Keratinocyte (primary cell): ENCODE measurements around the gene SESTD1. TPM values are rescaled to one million over a fixed set of nuclear protein-coding genes. Genes with fewer than 3 reads are reported as not detected.

Experiments used
- DNase-seq: peaks from one replicate; pipeline ENCODE4 v3.0.0-alpha.2; 2011; ENCODE audit warnings: low read depth, missing footprints, low spot score
- FAIRE-seq: peaks from 2 replicates; lab custom pipeline; 2011; peaks lifted over from hg19 to GRCh38; lab: Jason Lieb, UNC
- H2AFZ ChIP-seq: 2 replicates; pipeline ENCODE4 v1.6.0; 2012; ENCODE audit warnings: low read length, control low read depth, inconsistent platforms; ENCODE audit not compliant: control insufficient read depth
- H3K27ac ChIP-seq: 2 replicates; pipeline ENCODE4 v1.5.1; 2011; ENCODE audit warnings: low read length; ENCODE audit not compliant: control insufficient read depth, insufficient read depth
- H3K27me3 ChIP-seq: 3 replicates; pipeline ENCODE4 v1.6.0; 2011; ENCODE audit warnings: low read length; ENCODE audit not compliant: control insufficient read depth, insufficient read depth; ENCODE audit errors: extremely low read depth
- H3K36me3 ChIP-seq, 2 experiments: 2 replicates in 1 of 2; 3 replicates in 1 of 2; pipeline ENCODE4 v1.5.1; 2011; ENCODE audit warnings: low read length in 2 of 2, mild to moderate bottlenecking in 1 of 2; ENCODE audit not compliant: control insufficient read depth in 2 of 2, insufficient read depth in 2 of 2; ENCODE audit errors: extremely low read depth in 1 of 2
- H3K4me1 ChIP-seq: 3 replicates; pipeline ENCODE4 v1.5.1; 2011; ENCODE audit warnings: low read length; ENCODE audit not compliant: control insufficient read depth, insufficient read depth; ENCODE audit errors: extremely low read depth
- H3K4me2 ChIP-seq: 3 replicates; pipeline ENCODE4 v1.6.0; 2011; ENCODE audit warnings: low read depth, low read length; ENCODE audit not compliant: control insufficient read depth, insufficient read depth; ENCODE audit errors: extremely low read depth
- H3K4me3 ChIP-seq, 3 experiments: fragments of 200-600 bp in 1 of 3; sonication (generic) in 1 of 3; 2 replicates in 2 of 3; 3 replicates in 1 of 3; pipeline ENCODE4 v1.5.1; 2011 to 2016; ENCODE audit warnings: low read length in 3 of 3, mild to moderate bottlenecking in 3 of 3, control low read depth in 2 of 3, inconsistent platforms in 1 of 3, low read depth in 1 of 3, mixed read lengths in 1 of 3, mixed run types in 1 of 3, moderate library complexity in 1 of 3; ENCODE audit not compliant: control insufficient read depth in 2 of 3, insufficient read depth in 2 of 3; ENCODE audit errors: extremely low read depth in 1 of 3
- H3K79me2 ChIP-seq: 2 replicates; pipeline ENCODE4 v1.6.0; 2012; ENCODE audit warnings: low read length; ENCODE audit not compliant: control insufficient read depth, insufficient read depth
- H3K9ac ChIP-seq: 3 replicates; pipeline ENCODE4 v1.6.0; 2011; ENCODE audit warnings: low read length; ENCODE audit not compliant: control insufficient read depth, insufficient read depth; ENCODE audit errors: extremely low read depth
- H3K9me1 ChIP-seq: 3 replicates; pipeline ENCODE4 v1.6.0; 2011; ENCODE audit warnings: low read length; ENCODE audit not compliant: control insufficient read depth, insufficient read depth; ENCODE audit errors: extremely low read depth
- H3K9me3 ChIP-seq: 2 replicates; pipeline ENCODE4 v1.5.1; 2012; ENCODE audit warnings: low read depth, low read length; ENCODE audit not compliant: control insufficient read depth
- H4K20me1 ChIP-seq: 3 replicates; pipeline ENCODE4 v1.6.0; 2011; ENCODE audit warnings: low read length; ENCODE audit not compliant: control insufficient read depth, insufficient read depth; ENCODE audit errors: extremely low read depth
- EZH2 ChIP-seq: IDR thresholded peaks from one replicate; pipeline ENCODE4 v1.6.1; 2012; ENCODE audit warnings: inconsistent platforms, mild to moderate bottlenecking, low read length, moderate library complexity
- dilution Hi-C: fragments of 300-500 bp; cut with MboI; formaldehyde crosslinking; loops from one replicate; pipeline ENCODE4 v1.7.0; 2020; ENCODE audit warnings: low sequenced_read_pairs; ENCODE audit not compliant: extremely low pct_ligation_motif_present
- polyA plus RNA-seq, 5 experiments: library from polyadenylated mRNA; depleted of rRNA in 3 of 5; stranded (reverse) in 3 of 5; stranded (forward) in 1 of 5; unstranded in 1 of 5; fragments of >200 nt; gene quantifications; 1 replicate in 1 of 5; 2 replicates in 3 of 5; 3 replicates in 1 of 5; pipeline versions ENCODE4 v1.2.1 to v1.2.3, GENCODE V29; 2011 to 2012; ENCODE audit warnings: missing spikeins in 2 of 5, low read depth in 1 of 5, low replicate concordance in 1 of 5
- TF ChIP-seq, protein P1 (sequence below), 3 experiments: IDR thresholded peaks in 1 of 3; conservative IDR thresholded peaks in 1 of 3; optimal IDR thresholded peaks in 1 of 3; 2 replicates in 2 of 3; 3 replicates in 1 of 3; pipeline versions ENCODE3 to v1.5.1; 2011; ENCODE audit warnings: low read length in 3 of 3, mild to moderate bottlenecking in 3 of 3, moderate library complexity in 2 of 3, control low read depth in 1 of 3, inconsistent platforms in 1 of 3; ENCODE audit not compliant: insufficient read depth in 2 of 3; ENCODE audit errors: extremely low read depth in 1 of 3

SESTD1 gene
- polyA plus RNA-seq, 1 donor (not counting 4 experiments of a cell fraction or from before 2014, with no cell fraction given): 22.3 TPM

DNA sequence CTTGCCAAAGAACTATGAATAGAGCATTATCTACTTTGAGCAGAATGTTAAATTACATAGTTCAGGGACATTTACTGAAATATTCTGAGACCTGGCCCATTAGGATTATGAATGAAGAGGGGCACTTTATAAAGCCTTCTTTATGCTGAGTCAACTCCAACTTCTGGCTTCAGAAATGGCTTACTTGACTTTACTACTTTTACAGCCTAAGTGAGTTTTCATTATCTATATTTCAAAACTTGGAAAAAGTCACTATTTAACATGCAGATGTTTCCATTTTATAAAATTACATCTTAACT is 37.7 kb downstream of the SESTD1 start:
- Histone ChIP-seq H3K27me3 (no peaks in the 10 kb centered on the region), H3K4me2 (no peak overlapping the region), H3K4me1 (no peaks in the 10 kb centered on the region), H3K36me3 (no peaks in the 10 kb centered on the region), H3K9me1 (no peaks in the 10 kb centered on the region), H3K9ac (no peak overlapping the region), H3K9me3 (no peaks in the 10 kb centered on the region), H3K27ac (no peak overlapping the region), H2AFZ (no peak overlapping the region), H3K79me2 (peaks cover 50% of the 10 kb centered on the region), H3K4me3 (no peak overlapping the region), H4K20me1 (no peaks in the 10 kb centered on the region)
- dilution Hi-C loops: no loop called here
- no peak for DNase-seq
- TF ChIP-seq EZH2: no peak
- TF ChIP-seq, protein P1, sequence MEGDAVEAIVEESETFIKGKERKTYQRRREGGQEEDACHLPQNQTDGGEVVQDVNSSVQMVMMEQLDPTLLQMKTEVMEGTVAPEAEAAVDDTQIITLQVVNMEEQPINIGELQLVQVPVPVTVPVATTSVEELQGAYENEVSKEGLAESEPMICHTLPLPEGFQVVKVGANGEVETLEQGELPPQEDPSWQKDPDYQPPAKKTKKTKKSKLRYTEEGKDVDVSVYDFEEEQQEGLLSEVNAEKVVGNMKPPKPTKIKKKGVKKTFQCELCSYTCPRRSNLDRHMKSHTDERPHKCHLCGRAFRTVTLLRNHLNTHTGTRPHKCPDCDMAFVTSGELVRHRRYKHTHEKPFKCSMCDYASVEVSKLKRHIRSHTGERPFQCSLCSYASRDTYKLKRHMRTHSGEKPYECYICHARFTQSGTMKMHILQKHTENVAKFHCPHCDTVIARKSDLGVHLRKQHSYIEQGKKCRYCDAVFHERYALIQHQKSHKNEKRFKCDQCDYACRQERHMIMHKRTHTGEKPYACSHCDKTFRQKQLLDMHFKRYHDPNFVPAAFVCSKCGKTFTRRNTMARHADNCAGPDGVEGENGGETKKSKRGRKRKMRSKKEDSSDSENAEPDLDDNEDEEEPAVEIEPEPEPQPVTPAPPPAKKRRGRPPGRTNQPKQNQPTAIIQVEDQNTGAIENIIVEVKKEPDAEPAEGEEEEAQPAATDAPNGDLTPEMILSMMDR (optimal IDR thresholded peaks at IDR 0.05 in 1 of 3, IDR thresholded peaks at IDR 0.05 in 1 of 3, conservative IDR thresholded peaks at IDR 0.05 in 1 of 3; ENCODE audit: extremely low read depth in 1 of 3, insufficient read depth in 2 of 3, low read length in 3 of 3): no peak
- FAIRE-seq: no peak

DNA sequence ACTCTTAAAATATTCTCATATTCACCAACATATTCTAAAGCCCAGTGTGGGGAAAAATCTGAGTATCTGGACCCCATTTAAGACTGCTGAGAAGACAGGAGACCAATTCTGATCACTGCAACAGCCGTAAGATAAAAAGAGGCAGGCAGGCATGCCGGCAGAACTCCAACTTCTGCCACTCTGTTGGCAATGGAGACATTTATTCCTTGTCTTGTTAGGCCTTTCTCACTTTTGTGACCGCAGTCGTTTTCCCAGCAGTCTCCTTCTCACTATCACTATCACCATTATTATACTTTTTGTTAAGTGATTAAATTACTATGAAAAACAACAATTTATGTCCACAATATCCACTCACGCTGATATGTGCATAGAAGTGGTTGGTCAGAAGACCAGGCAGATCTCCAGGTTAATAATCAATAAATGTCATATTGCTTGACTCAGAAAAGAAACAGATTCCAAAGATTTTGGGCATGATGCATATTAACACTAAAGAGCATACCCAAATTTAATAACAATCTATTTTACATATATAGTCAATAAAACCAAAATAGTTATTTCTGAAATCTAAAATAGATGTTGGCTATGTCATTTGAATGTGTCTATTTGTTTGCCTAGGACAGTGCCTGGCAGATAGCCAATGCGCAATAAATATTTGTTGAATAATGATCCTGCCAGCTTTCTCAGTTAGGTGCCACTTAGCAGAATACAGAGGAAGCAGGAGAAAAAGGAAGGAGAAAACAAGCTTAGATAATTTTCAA is 38.2 kb downstream of the SESTD1 start:
- dilution Hi-C loops: no loop called here
- H3K36me3 ChIP-seq: no peaks in the 10 kb centered on the region
- FAIRE-seq: no peak
- H3K27ac ChIP-seq: no peak overlapping the region
- no peaks in the 10 kb centered on the region for H3K27me3 ChIP-seq
- no peaks in the 10 kb centered on the region for H3K4me1 ChIP-seq
- no peaks in the 10 kb centered on the region for H3K9me3 ChIP-seq
- TF ChIP-seq, protein P1 (optimal IDR thresholded peaks at IDR 0.05 in 1 of 3, IDR thresholded peaks at IDR 0.05 in 1 of 3, conservative IDR thresholded peaks at IDR 0.05 in 1 of 3; ENCODE audit: extremely low read depth in 1 of 3, insufficient read depth in 2 of 3, low read length in 3 of 3): no peak
- no peak for TF ChIP-seq EZH2
- no peak overlapping the region for H2AFZ ChIP-seq
- H3K4me2 ChIP-seq: no peak overlapping the region
- no peaks in the 10 kb centered on the region for H4K20me1 ChIP-seq
- H3K4me3 ChIP-seq: no peak overlapping the region
- H3K79me2 ChIP-seq: peaks cover 50% of the 10 kb centered on the region
- DNase-seq: no peak
- no peak overlapping the region for H3K9ac ChIP-seq
- H3K9me1 ChIP-seq: no peaks in the 10 kb centered on the region
